GM19468 (cell line): ENCODE measurements around the gene BLVRA.
"Not testable (repeated sequence)": the region's sequence is repeated elsewhere in the genome, so short reads cannot be mapped to it uniquely, and the experiment has no call there.

Experiments used
- ATAC-seq: cut with Tn5 transposase; IDR thresholded peaks from one replicate; pipeline ENCODE4 v1.9.1; 2021; ENCODE audit warnings: mild to moderate bottlenecking, moderate library complexity, moderate number of reproducible peaks; ENCODE audit not compliant: unreplicated experiment; ENCODE audit errors: extremely low read depth

The BLVRA gene, protein sequence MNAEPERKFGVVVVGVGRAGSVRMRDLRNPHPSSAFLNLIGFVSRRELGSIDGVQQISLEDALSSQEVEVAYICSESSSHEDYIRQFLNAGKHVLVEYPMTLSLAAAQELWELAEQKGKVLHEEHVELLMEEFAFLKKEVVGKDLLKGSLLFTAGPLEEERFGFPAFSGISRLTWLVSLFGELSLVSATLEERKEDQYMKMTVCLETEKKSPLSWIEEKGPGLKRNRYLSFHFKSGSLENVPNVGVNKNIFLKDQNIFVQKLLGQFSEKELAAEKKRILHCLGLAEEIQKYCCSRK

DNA sequence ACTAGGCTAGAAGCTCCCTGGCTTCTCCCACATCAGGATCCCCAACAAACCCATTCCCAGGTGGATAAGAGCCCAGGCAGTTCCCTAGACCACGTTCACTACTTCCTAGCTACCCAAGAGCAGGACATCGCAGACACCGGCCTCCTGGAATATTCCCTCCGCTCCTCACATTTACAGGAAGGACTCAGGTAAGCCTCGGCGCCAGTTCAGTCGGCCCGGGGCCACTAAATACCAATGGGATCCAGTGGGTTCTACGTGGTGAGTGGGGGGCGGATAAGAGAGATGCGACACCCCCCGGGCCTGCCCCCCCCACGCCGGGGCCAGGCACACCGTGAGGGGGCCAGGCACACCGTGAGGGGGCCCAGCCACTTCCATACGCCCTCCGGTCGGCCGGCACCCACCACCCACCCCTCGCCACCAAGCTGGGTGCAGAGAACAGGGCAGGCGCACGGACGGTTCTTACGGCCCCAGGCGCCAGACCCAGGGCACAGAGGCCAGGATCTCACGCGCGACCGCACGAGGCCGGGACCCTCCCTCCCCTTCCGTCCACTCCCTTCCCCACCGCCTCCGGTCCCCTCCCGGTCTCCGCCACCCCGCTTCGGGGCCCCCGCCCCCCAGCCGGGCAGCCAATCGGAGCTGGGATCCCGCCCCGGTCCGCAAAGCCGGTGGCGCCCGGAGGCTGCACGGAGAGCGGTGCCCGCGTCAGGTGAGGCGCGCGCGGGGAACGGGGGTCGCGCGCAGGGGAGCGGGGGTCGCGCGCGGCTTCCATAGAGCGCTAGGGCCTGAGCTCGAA is at the start of gene BLVRA:
BLVRA (plus strand) TSS at position 652 of the 793 bp plus-strand sequence. CDS start 12,479 bp downstream, outside the sequence.
- peak; percentile 33 for ATAC-seq

DNA sequence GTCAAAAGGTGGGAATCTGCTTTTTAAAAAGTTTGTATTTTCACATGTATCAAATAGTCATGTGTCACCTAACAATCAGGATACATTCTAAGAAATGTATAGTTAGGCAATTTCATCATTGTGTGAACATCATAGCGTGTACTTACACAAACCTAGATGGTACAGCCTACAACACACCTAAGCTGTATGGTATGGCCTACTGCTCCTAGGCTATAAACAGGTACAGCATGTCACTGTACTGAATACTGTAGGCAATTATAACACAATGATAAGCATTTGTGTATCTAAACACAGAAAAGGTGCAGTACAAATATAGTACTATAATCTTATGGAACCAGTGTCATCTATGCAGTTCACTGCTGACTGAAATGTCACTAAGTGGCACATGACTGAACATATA is 47.0 kb upstream of the BLVRA start:
- no peak for ATAC-seq

DNA sequence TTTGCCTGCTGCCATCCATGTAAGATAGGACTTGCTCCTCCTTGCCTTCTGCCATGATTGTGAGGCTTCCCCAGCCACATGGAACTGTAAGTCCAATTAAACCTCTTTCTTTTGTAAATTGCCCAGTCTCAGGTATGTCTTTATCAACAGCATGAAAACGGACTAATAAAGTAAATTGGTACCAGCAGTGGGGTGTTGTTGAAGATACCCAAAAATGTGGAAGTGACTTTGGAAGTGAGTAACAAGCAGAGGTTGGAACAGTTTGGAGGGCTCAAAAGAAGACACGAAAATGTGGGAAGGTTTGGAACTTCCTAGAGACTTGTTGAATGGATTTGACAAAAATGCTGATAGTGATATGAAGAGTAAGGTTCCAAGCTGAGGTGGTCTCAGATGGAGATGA is 42.5 kb upstream of the BLVRA start:
- not testable (repeated sequence) for ATAC-seq

DNA sequence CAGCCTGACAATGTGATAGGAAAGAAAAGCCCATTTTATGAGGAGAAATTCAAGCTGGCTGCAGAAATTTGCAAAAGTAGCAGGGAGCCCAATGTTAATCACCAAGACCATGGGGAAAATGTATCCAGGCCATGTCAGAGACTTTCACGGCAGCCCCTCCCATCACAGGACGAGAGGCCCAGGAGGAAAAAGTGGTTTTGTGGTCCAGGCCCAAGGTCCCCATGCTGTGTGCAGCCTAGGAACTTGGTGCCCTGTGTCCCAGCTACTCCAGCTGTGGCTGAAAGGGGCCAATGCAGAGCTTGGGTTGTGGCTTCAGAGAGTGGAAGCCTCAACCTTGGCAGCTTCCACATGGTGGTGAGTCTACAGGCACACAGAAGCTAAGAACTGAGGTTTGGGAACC is 41.9 kb upstream of the BLVRA start:
- no peak for ATAC-seq

DNA sequence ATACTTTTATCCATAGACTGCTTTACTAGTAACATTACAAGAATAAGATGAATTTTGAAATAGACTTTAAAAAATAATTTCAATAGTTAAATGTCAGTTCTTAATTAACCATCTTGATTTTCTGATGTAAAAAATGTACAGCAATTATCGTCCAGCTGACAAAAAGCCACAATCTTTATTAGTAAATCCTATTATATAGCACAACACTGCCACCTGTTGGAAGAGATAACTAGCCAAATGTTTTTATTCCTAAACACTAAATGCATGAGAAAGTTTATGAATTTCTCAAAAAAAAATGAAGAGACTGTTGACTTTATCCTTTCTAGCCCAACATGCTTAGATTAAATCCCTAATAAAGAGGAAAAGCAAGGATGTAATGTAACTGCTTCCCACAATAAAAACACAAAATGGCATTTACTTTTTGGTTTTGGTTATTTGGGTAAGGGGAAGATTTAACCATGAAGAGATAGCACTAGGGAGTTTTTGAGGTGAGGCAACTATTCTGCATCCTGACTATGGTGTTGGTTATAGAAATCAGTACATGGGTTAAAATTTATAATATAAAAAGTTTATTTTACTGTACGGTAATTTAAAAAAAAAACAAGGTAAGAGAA is 37.2 kb upstream of the BLVRA start:
- ATAC-seq: no peak

DNA sequence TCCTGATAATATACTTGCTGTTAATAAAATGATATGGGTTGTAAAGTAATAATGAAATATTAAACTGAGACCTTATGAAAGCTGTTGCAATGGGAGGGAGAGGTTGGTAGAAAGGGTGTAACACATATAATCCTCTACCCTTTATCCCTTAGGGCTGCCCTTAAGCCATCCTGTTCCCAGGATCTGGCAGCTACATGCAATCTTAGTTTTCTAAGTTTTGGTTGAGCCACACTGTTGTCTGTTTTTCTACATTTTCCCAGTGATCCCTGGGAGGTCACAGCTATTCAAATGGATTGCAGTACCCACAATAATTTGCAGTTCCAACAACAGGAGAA is 35.5 kb upstream of the BLVRA start:
- no peak for ATAC-seq

DNA sequence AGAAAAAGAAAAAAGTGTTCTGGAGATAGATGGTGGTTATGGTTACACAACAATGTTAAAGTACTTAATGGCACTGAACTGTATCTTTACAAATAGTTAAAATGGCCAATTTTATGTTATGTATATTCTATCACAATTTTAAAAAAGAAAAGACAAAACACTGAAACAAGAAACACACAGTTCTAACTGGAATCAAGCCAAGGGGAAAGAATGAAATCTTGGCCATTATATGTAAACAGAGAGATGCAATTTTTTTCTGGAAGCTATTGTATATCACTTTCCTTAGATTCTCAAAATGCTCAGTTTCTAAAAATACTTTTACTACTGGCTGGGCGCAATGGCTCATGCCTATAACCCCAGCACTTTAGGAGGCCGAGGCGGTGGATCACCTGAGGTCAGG is 33.2 kb upstream of the BLVRA start:
- ATAC-seq: no peak

DNA sequence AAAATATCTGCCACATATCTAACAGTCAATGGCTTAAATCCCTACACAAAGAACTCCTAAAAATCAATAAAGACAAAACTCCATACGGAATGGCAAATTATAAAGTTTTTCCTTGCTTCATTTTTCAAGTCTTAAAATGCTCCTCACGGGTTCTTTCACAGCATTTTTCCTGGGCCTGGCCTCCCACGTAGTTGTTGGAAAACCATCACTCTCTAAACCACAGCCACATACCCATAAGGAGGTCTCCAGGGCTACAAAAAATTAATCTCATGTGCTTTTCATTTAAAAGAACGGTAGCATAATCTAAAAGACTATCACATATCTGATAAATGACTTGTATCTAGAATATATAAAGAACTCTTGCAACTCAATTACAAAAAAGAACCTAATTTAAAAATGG is 32.0 kb upstream of the BLVRA start:
- ATAC-seq: no peak

DNA sequence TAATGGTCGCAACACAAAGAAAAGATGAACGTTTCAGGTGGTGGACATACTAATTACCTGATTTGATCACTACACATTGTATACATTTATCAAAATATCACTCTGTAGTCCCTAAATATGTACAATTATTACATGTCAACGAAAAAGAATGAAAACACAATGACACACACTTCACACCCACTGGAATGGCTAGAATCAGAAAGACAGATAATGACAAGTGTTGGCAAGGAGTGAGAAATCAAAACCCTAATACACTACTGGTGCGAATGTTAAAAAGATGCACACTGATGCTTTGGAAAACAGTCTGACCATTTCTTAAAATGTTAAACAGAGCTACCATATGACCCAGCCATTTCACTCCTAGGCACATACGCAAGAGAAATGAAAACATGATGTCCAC is 31.5 kb upstream of the BLVRA start:
- ATAC-seq: no peak

DNA sequence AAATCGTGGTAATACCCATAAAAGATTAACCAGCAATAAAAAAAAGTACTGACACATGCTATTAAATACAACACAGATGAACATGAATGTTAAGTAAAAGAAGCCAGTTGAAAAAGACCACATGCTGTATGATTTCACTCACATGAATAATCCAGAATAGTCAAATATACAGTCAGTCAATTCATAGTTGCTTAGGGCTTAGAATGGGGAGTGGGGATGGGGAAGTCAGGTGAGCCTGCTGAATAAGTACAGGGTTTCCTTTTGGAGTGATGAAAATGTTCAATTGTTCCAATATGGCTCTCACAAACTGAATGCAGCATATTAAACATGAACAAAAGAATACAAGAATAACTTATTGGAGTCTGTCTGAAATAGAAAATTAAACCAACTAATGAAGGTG is 31.0 kb upstream of the BLVRA start:
- no peak for ATAC-seq

DNA sequence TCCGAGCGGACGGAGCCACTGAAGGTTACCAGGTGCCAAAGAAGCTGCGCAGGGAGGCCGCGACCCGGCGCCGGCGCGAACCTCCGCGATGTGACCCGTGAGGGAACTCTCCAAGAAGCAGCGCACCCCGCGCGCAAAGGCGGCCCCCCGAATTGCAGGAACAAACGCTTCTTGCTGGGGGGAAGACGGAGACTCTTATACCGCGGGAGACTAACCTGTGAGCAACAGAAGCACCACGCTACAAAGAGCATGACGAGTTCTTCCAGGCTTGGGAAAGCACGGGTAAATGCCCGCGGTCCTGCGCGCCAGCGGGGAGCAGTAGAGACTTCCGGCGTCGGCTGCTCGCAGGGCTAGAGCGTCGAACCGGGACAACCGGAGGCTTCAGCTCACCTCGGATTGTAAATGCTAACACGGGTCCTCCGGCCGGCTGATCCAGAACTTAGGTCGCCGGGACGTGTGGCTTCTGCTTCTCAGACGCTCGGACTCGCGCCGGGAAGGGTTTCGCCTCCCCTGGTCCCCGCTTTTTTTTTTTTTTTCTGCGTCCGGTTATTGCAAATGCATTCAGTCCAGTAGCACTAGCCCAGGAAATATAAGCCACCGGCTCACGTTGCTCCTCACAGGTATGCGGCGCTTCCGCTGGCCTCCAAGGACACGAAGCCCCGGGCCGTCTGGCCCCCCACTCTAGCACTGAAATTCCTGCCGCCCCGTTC is 29.1 kb upstream of the BLVRA start, which contains the start of gene COA1:
COA1 (minus strand) TSS at position 310 of the 710 bp plus-strand sequence. CDS start 80,909 bp downstream, outside the sequence.
- peak; percentile 49 for ATAC-seq

DNA sequence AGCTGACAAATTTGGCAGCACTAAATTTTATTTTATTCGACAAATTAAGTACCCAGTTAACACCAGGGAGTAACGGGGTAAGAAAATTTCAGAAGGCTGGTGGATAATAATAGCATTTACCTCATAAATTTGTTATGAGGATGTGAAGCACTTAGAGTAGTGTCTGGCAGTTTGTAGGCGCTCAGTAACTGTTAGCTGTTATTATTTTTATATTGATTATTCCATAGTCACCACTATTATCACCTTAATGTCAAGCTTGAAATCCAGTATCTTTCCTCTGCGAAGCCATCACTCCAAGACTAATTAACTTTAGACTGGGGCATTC is 28.6 kb upstream of the BLVRA start:
- no peak for ATAC-seq

DNA sequence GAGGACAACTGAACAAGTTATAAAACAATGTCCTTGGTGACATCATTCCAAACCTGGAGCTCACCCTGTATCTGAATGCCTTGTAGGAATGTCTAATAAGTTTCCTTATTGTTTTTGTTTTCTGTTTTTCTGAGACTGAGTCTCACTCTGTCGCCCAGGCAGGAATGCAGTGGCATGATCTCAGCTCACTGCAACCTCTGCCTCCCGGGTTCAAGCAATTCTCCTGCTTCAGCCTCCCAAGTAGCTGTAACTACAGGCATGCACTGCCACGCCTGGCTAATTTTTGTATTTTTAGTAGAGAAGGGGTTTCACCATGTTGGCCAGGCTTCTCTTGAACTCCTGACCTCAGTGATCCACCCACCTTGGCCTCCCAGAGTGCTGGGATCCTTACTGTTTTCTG is 27.0 kb upstream of the BLVRA start:
- not testable (repeated sequence) for ATAC-seq

DNA sequence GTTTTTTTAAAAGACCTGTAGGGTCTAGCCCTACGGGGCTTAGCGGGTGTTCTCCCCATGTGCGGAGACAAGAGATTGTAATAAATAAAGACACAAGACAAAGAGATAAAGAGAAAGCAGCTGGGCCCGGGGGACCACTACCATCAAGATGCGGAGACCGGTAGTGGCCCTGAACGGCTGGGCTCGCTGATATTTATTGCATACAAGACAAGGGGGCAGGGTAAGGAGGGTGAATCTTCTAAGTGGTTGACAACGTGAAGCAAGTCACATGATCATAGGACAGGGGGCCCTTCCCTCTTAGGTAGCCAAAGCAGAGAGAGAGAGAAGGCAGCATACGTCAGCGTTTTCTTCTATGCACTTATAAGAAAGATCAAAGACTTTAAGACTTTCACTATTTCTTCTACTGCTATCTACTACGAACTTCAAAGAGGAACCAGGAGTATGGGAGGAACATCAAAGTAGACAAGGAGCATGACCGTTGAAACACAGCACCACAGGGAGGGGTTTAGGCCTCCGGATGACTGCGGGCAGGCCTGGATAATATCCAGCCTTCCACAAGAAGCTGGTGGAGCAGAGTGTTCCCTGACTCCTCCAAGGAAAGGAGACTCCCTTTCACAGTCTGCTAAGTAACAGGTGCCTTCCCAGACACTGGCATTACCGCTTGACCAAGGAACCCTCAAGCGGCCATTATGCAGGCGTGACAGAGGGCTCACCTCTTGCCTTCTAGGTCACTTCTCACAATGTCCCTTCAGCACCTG is 23.7 kb upstream of the BLVRA start:
- not testable (repeated sequence) for ATAC-seq

DNA sequence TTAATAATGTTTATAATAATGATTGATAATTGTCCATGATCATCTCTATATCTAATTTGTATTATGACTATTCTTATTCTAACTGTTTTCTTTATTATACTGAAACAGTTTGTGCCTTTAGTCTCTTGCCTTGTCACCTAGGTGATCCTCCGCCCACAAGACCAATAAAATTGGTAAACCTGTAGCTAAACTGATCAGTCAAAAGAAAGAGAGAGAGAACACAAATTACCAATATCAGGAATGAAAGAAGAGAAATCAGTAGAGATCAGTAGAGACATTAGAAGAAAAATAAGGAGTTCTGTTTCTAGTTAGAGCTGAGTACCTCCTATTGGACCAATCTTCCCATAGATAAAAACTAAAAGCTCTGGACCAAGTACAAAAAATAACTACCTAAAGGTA is 23.1 kb upstream of the BLVRA start:
- ATAC-seq: peak; percentile 9

DNA sequence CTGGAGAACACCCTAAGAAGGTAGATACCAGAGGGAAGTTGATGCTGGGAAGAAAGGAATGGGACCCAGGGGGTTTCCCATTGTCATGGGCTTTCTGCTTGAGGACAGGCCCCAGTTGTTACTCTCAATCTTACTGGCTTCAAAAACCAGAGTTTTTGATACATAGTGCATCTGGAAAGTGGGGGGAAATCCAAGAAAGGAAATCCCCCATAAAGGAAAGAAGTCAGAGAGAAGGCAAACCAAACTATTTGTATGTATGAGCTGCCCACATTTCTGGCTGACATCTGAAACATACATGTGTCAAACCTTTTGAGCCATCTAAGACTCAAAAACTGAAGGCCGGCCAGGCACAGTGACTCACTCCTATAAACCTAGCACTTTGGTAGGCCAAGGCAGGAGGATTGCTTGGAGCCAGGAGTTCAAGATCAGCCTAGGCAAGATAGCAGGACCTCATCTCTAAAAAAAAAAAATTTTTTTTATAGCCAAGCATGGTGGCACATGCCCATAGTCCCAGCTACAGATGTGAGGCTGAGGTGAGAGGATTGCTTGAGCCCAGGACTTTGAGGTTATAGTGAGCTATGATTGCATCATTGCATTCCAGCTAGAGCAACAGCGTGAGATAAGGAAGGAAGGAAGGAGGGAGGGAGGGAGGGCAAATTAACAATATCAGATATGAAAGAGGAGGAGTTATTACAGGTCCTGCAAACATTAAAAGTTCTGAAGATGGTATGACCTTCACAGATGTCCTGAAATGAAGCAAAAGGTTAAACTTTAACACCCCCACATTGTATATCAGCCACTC is 22.5 kb upstream of the BLVRA start:
- peak; percentile 59 for ATAC-seq

DNA sequence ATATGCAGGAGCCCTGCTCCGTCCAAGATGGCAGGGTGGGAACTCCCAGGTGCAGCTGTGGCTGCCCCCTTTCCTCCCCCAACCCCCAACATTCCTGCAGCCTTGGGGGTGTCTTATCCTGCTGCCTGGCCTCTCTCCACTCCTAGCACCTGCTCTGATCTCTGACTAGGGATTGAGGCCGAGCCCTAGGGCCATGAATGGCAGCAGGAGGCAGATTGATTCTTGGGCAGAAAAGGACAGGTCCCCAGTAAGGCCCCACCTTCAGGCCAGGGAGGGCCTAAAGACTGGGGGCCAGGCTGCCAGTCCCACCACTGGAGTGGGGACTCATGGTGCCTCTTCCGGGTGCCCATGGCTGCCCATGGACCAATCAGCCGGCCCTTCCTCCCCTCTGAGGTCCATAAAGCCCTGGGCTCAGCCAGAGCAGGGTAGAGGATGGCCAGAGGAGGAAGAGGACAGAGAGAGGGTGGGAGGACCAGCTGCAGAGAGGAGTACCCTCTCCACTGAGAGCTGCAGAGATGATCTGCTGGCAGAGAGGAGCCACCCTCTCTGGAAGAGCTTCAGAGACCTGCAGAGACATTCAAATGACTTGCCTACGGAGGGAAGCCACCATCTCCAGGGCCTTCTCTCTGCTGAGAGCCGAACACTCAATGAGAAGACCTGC is 20.9 kb upstream of the BLVRA start:
- no peak for ATAC-seq

DNA sequence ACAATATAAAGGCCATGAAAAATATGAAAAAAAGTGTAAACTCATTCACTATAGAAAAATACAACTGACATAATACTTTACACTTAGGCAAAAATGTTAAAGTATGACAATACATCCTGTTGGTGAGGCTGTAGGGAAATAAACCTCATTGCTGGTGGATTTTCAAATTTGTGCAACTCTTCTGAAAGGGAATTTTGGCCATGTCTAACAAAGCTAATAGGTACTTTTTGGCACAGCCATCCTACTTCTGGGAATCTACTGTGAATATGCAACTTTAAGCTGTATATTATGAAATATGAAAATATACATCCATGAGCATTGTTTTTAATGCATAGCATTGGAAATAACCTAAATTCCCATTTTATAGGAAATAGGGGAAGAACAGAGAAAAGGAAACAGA is 15.8 kb upstream of the BLVRA start:
- no peak for ATAC-seq
